ENCODE measurements around the gene GIPC1. TPM values are rescaled to one million over a fixed set of nuclear protein-coding genes. Genes with fewer than 3 reads are reported as not detected.

The GIPC1 gene
- total RNA-seq, 1 donor from 2014 or later = 327 TPM

DNA sequence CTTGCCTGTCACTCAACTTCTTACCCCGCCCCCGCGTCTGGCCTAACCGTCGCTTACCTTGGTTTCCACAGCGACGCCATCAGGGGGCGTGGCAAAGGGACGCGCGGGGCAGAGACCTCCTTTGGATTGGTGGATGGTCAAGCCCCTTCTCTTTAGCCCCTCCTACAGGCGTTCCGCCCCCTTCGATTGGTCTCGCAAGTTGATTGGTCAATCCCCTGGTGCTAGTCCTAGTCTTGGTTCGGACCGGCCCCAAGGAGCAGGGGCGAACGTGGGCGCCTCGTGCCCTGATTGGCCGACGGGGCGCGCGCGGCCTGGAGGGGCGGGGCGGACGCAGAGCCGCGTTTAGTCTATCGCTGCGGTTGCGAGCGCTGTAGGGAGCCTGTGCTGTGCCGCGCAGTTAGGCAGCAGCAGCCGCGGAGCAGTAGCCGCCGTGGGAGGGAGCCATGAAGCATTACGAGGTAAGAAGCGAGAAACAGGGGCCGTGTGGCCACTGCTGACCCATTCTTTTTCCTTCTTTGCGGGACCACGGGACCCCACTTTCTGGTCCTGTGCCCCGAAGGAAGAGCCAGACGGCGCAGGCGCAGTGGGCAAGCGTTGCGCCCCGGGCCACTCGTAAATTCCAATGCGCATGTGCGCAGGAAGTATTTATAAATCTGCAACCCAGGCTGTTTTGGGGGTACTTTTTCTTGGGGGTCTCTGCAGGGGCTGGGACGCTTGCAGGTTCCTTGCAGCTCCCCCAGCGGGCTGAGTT lies 33.5 kb upstream of the GIPC1 start, which contains the start of gene TECR:
Gene TECR (plus strand): TSS at position 341 of the 751 bp plus-strand sequence. CDS start 103 bp downstream, at position 444.
- Histone ChIP-seq H3K4me3 (ENCODE audit: low read depth, low read length) (peak within 1 kb of the TSS; percentile 71), H3K36me3 (ENCODE audit: control insufficient read depth, insufficient read depth, low read length) (no peaks in the 10 kb centered on the region), H3K27me3 (ENCODE audit: control insufficient read depth, insufficient read depth, low read length) (no peaks in the 10 kb centered on the region)
- DNase-seq (ENCODE audit: low read depth) (peak; percentile 99), FAIRE-seq (no peak)
- TF ChIP-seq, protein P1, sequence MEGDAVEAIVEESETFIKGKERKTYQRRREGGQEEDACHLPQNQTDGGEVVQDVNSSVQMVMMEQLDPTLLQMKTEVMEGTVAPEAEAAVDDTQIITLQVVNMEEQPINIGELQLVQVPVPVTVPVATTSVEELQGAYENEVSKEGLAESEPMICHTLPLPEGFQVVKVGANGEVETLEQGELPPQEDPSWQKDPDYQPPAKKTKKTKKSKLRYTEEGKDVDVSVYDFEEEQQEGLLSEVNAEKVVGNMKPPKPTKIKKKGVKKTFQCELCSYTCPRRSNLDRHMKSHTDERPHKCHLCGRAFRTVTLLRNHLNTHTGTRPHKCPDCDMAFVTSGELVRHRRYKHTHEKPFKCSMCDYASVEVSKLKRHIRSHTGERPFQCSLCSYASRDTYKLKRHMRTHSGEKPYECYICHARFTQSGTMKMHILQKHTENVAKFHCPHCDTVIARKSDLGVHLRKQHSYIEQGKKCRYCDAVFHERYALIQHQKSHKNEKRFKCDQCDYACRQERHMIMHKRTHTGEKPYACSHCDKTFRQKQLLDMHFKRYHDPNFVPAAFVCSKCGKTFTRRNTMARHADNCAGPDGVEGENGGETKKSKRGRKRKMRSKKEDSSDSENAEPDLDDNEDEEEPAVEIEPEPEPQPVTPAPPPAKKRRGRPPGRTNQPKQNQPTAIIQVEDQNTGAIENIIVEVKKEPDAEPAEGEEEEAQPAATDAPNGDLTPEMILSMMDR (IDR thresholded peaks at IDR 0.05; ENCODE audit: insufficient read depth, low read length, severe bottlenecking) = no peak

DNA sequence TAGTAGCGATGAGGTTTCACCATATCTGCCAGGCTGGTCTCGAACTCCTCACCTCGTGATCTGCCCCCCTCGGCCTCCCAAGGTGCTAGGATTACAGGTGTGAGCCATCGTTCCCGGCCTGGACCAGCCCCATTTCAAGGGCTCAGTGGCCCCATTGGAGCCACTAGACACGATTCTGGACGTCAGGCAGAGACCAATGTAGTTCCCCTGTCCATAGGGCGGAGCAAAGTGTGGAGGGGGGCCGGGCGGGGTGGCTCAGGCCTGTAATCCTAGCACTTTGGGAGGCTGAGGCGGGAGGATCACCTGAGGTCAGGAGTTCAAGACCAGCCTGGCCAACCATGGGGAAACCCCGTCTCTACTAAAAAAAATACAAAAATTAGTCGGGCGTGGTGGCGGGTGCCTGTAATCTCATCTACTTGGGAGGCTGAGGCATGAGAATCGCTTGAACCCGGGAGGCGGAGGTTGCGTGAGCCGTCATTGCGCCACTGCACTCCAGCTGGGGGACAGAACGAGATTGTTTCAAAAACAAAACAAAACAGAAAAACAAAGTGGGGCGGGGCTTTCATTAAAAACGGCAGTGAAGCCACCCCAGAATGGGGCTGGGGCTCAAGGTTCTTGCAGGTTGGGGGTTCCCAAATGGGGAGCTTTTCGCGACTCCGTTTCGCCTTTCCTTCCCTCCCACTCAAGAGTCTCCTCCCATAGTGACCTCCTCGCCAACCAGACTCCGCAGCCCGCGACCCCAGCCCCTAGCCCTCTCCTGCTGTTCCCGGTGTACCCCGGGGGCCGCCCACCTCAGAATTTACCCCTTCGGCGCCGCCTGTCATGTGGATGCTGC lies 32.7 kb upstream of the GIPC1 start:
- Histone ChIP-seq H3K27me3 (ENCODE audit: control insufficient read depth, insufficient read depth, low read length) (no peaks in the 10 kb centered on the region), H3K4me3 (ENCODE audit: low read depth, low read length) (peak overlapping the region; percentile 45), H3K36me3 (ENCODE audit: control insufficient read depth, insufficient read depth, low read length) (no peaks in the 10 kb centered on the region)
- FAIRE-seq (no peak), DNase-seq (ENCODE audit: low read depth) (no peak)
- TF ChIP-seq, protein P1 (IDR thresholded peaks at IDR 0.05; ENCODE audit: insufficient read depth, low read length, severe bottlenecking) = no peak

DNA sequence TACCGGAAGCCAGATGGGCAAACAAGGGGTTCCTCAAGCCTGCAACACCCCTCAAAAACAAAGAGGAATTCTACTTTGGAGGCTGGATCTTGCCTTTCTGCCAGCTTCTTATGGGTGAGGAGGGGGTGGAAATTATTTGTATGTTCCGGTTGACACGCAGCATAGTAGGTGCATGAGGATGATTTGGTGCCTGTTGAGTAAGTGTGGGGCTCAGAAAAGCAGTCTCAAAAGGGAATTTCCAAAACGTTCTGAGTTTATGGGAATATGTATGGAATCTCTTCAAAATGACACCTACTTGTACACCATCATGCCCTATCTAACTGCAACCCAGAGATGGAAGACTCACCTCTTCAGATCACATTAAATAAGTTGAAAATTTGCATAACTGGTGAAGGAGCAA lies 30.5 kb upstream of the GIPC1 start:
- TF ChIP-seq, protein P1 (IDR thresholded peaks at IDR 0.05; ENCODE audit: insufficient read depth, low read length, severe bottlenecking) = no peak
- DNase-seq (ENCODE audit: low read depth) = peak; percentile 63
- Histone ChIP-seq H3K36me3 (ENCODE audit: control insufficient read depth, insufficient read depth, low read length) (no peaks in the 10 kb centered on the region), H3K27me3 (ENCODE audit: control insufficient read depth, insufficient read depth, low read length) (no peaks in the 10 kb centered on the region), H3K4me3 (ENCODE audit: low read depth, low read length) (no peak overlapping the region)
- no peak for FAIRE-seq

GRCh38 chr19:14525729-14526128 lies 29.8 kb upstream of the GIPC1 start:
- H3K27me3 ChIP-seq (ENCODE audit: control insufficient read depth, insufficient read depth, low read length) = no peaks in the 10 kb centered on the region
- DNase-seq (ENCODE audit: low read depth) (peak; percentile 99), FAIRE-seq (peak; percentile 98)
- TF ChIP-seq, protein P1 (IDR thresholded peaks at IDR 0.05; ENCODE audit: insufficient read depth, low read length, severe bottlenecking) = no peak
- H3K4me3 ChIP-seq (ENCODE audit: low read depth, low read length) = no peak overlapping the region
- no peaks in the 10 kb centered on the region for H3K36me3 ChIP-seq (ENCODE audit: control insufficient read depth, insufficient read depth, low read length)

- FAIRE-seq = no peak
- H3K27me3 ChIP-seq (ENCODE audit: control insufficient read depth, insufficient read depth, low read length) = no peaks in the 10 kb centered on the region
- H3K36me3 ChIP-seq (ENCODE audit: control insufficient read depth, insufficient read depth, low read length) = peaks cover 13% of the 10 kb centered on the region
- DNase-seq (ENCODE audit: low read depth) = no peak
- no peak overlapping the region for H3K4me3 ChIP-seq (ENCODE audit: low read depth, low read length)
- TF ChIP-seq, protein P1 (IDR thresholded peaks at IDR 0.05; ENCODE audit: insufficient read depth, low read length, severe bottlenecking) = no peak
These were observed 24.6 kb upstream of the GIPC1 start for GRCh38 chr19:14520543-14520942.

Data from bronchial epithelial cell (primary cell).